HepG2 (cell line): ENCODE results near the gene AP4E1. TPM values are rescaled to one million over a fixed set of nuclear protein-coding genes. Genes with fewer than 3 reads are reported as not detected.
A peak's percentile ranks its signal among the peaks of the same experiment; 100 is the strongest.

Experiments used
- BORCS8-MEF2B ChIP-seq: sonication (generic); formaldehyde crosslinking; IDR thresholded peaks from 2 replicates; pipeline ENCODE4 v1.8.0; 2022; ENCODE audit warnings: mild to moderate bottlenecking, missing genetic modification reagents
- CHD4 ChIP-seq: fragments of 200-600 bp; sonication (generic); IDR thresholded peaks from 2 replicates; pipeline ENCODE4 v1.7.0; 2017; ENCODE audit warnings: mild to moderate bottlenecking, low read length, borderline replicate concordance
- FOXJ3 ChIP-seq: sonication (generic); formaldehyde crosslinking; IDR thresholded peaks from 2 replicates; pipeline ENCODE4 v1.4.0; 2020; ENCODE audit warnings: missing genetic modification reagents, mild to moderate bottlenecking, borderline replicate concordance
- GLMP ChIP-seq: sonication (generic); formaldehyde crosslinking; IDR thresholded peaks from 2 replicates; pipeline ENCODE4 v1.9.0; 2021; ENCODE audit warnings: missing genetic modification reagents, mild to moderate bottlenecking, borderline replicate concordance
- HDAC6 ChIP-seq: fragments of 200-600 bp; sonication (generic); IDR thresholded peaks from 2 replicates; pipeline ENCODE4 v1.7.0; 2017; ENCODE audit warnings: mild to moderate bottlenecking, antibody characterized with exemption, low read length, low read depth
- HMGXB3 ChIP-seq: sonication (generic); formaldehyde crosslinking; IDR thresholded peaks from 2 replicates; pipeline ENCODE4 v1.4.0; 2020; ENCODE audit warnings: missing genetic modification reagents, borderline replicate concordance
- KDM2A ChIP-seq: sonication (generic); formaldehyde crosslinking; IDR thresholded peaks from 2 replicates; pipeline ENCODE4 v1.4.0; 2020; ENCODE audit warnings: low read depth, missing genetic modification reagents, borderline replicate concordance
- MAF1 ChIP-seq: sonication (generic); formaldehyde crosslinking; IDR thresholded peaks from 2 replicates; pipeline ENCODE4 v1.5.0; 2020; ENCODE audit warnings: missing genetic modification reagents, borderline replicate concordance
- NFATC3 ChIP-seq: sonication (generic); formaldehyde crosslinking; IDR thresholded peaks from 2 replicates; pipeline ENCODE4 v1.5.1; 2020; ENCODE audit warnings: mild to moderate bottlenecking, missing genetic modification reagents
- POLR2A ChIP-seq, 2 experiments: IDR thresholded peaks; 2 replicates each; pipeline ENCODE4 v1.6.1; 2011; ENCODE audit warnings: low read depth in 2 of 2, low read length in 2 of 2, mild to moderate bottlenecking in 1 of 2, moderate library complexity in 1 of 2; ENCODE audit not compliant: insufficient read depth in 1 of 2
- RFX1 ChIP-seq: fragments of 450-650 bp; IDR thresholded peaks from 2 replicates; pipeline ENCODE4 v1.6.1; 2017
- SKI ChIP-seq: fragments of 450-650 bp; IDR thresholded peaks from one replicate; pipeline ENCODE4 v1.6.1; 2018; ENCODE audit warnings: mild to moderate bottlenecking; ENCODE audit not compliant: partially characterized antibody
- SRSF9 ChIP-seq: fragments of 200-400 bp; formaldehyde crosslinking; IDR thresholded peaks from 2 replicates; pipeline ENCODE4 v1.6.1; 2018; ENCODE audit warnings: borderline replicate concordance, mild to moderate bottlenecking, low read depth, low read length; ENCODE audit not compliant: insufficient read depth, poor library complexity, severe bottlenecking
- SSRP1 ChIP-seq: IDR thresholded peaks from 2 replicates; pipeline ENCODE4 v1.6.1; 2016; ENCODE audit warnings: control low read depth
- USF2 ChIP-seq, 2 experiments: sonication (generic) in 1 of 2; formaldehyde crosslinking in 1 of 2; IDR thresholded peaks; 2 replicates each; pipeline versions ENCODE4 v1.5.1 to v1.6.1; 2011 to 2020; ENCODE audit warnings: borderline replicate concordance in 1 of 2, low read depth in 1 of 2, low read length in 1 of 2, mild to moderate bottlenecking in 1 of 2, missing genetic modification reagents in 1 of 2, moderate library complexity in 1 of 2
- ZNF292 ChIP-seq: sonication (generic); formaldehyde crosslinking; IDR thresholded peaks from 2 replicates; pipeline ENCODE4 v1.8.1; 2022; ENCODE audit warnings: mild to moderate bottlenecking, low read depth, missing genetic modification reagents, borderline replicate concordance
- ZNF563 ChIP-seq: sonication (generic); formaldehyde crosslinking; IDR thresholded peaks from 2 replicates; pipeline ENCODE4 v1.8.0; 2022; ENCODE audit warnings: mild to moderate bottlenecking, moderate library complexity, missing genetic modification reagents
- ZNF615 ChIP-seq: sonication (generic); formaldehyde crosslinking; IDR thresholded peaks from 2 replicates; pipeline ENCODE4 v1.5.0; 2020; ENCODE audit warnings: mild to moderate bottlenecking, missing genetic modification reagents, borderline replicate concordance
- ZNF800 ChIP-seq: sonication (generic); formaldehyde crosslinking; IDR thresholded peaks from 2 replicates; pipeline ENCODE4 v1.4.0; 2020; ENCODE audit warnings: missing genetic modification reagents
- polyA plus RNA-seq, 8 experiments: library from polyadenylated mRNA; depleted of rRNA in 3 of 8; stranded (reverse) in 7 of 8; unstranded in 1 of 8; fragments of >200 nt; fragmentation: Illumina TruSeq in 4 of 8; extraction: Trizol in 4 of 8; gene quantifications; 2 replicates each; pipeline versions ENCODE4 v1.2.1 to v1.2.3, GENCODE V29; 2011 to 2016; ENCODE audit warnings: low read depth in 4 of 8, missing spikeins in 1 of 8, mixed read lengths in 1 of 8; ENCODE audit not compliant: insufficient read depth in 1 of 8
- total RNA-seq, 5 experiments: library from RNA; depleted of rRNA; stranded (reverse); fragments of >200 nt; fragmentation: Illumina TruSeq; extraction: Trizol; gene quantifications; 2 replicates each; pipeline ENCODE4 v1.2.3, GENCODE V29; 2016; ENCODE audit warnings: low read depth in 1 of 5

Gene AP4E1
- total and polyA plus RNA-seq, 2 of the 13 experiments (the other 11 are each of a cell fraction or from before 2014, with no cell fraction given), result 2.2 to 7.8 TPM

- TF ChIP-seq HMGXB3 (CRISPR knock-in tag), result no peak
- TF ChIP-seq ZNF800 (CRISPR knock-in tag), result peak; percentile 74
- no peak for TF ChIP-seq HDAC6
- TF ChIP-seq MAF1, result no peak
- TF ChIP-seq ZNF292 (CRISPR knock-in tag), result no peak
- TF ChIP-seq ZNF615 (CRISPR knock-in tag), result peak; percentile 88; the same call in 1 of the 2 replicates
- TF ChIP-seq ZNF563 (CRISPR knock-in tag), result 0 out of 2 replicates have a peak, but pooled peaks have one; percentile 48
- no peak for TF ChIP-seq USF2 (IDR thresholded peaks at IDR 0.05; ENCODE audit: low read depth, low read length)
- no peak; the same call in 1 of the 2 replicates for TF ChIP-seq USF2 (CRISPR knock-in tag; IDR thresholded peaks at IDR 0.05; ENCODE audit: borderline replicate concordance)
- TF ChIP-seq POLR2A (IDR thresholded peaks at IDR 0.05; ENCODE audit: insufficient read depth in 1 of 2, low read depth in 2 of 2, low read length in 2 of 2), result peak; percentile 72 to 84
- TF ChIP-seq FOXJ3 (CRISPR knock-in tag), result peak; percentile 37; the same call in 1 of the 2 replicates
- no peak for TF ChIP-seq CHD4
- no peak for TF ChIP-seq NFATC3 (CRISPR knock-in tag)
- TF ChIP-seq GLMP, result no peak
- TF ChIP-seq BORCS8-MEF2B (CRISPR knock-in tag), result peak; percentile 11; the same call in 1 of the 2 replicates
- no peak for TF ChIP-seq SSRP1 (CRISPR knock-in tag)
- TF ChIP-seq SKI, result peak; percentile 19
- TF ChIP-seq SRSF9, result no peak
- no peak for TF ChIP-seq RFX1
- TF ChIP-seq KDM2A, result peak; percentile 97
These were observed at the start of gene AP4E1 (continued) for GRCh38 chr15:50908209-50909009.
